Fibroblast of upper back skin (primary cell): ENCODE results near the gene MYDGF.

Experiments used
- DNase-seq: peaks from one replicate; pipeline ENCODE4 v3.0.0-alpha.2; 2013

The MYDGF gene

DNA sequence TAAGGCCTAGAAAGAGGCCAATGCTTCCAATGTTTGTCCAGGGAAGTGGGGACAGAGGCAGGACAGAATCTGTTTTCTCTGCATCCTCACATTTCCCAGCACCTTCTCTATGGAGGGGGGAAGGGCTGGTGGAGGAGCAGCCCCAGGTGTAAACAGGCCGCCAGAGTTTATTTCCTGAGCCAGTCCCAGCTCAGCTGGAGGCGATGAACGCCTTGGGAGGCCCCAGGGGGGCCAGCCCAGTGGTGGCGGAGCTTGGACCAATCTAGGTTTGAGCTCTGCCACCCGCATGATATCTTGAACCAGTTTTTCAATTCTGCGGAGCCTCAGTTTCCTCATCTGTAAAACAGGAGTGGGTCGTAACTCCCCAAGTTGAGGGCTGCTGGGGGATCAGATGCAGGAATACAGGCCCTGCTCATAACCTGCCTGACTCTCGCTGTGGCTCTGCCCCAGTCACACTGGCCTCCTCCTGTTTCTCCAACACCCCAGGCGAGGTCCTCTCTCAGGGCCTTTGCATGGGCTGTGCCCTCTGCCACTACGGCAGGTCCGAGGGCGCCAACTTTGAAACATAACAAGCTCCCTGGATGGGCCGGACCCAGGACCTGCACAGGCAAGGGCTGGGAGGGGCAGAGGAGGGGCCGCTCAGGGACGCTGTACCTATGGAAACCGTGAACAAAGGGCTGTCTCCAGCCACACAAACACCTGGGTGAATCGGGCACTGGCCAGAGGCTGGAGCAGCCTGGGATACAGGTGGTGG lies 29.7 kb downstream of the MYDGF start:
- DNase-seq, result no peak

DNA sequence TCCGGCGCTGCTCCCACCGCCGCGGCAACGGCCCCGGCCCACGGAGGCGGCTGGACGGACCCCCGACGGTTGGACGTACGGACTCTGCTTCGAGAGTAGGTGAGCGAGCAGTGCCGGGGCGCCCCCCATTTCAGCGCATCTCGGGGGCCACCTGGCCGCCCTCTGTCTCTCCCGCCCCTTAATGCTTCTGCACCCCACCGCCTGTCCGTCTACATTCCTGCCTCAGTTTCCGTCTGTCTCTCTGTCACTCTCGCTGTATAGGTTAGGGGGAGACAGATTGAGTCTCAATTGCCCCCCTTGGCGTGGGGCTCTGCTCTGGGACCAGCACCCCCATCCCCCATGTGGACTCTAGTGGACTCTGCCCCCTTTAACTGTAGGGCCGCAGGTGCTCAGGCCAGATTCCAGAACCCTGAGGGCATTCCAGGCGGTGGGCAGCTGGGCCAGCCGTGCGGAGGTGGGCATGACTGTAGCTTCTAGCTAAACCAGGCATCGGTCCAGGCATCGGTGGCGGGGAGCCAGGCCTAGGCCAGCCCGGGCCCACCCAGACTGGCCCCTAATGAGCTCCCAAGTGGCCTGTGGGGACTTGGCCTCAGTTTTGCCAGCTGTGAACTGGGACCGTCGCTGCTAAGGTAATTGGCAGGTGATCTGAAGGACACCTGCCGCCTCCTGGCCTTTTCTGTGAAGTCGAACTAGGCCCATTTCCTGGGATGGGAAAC lies 30.5 kb downstream of the MYDGF start:
- no peak for DNase-seq

DNA sequence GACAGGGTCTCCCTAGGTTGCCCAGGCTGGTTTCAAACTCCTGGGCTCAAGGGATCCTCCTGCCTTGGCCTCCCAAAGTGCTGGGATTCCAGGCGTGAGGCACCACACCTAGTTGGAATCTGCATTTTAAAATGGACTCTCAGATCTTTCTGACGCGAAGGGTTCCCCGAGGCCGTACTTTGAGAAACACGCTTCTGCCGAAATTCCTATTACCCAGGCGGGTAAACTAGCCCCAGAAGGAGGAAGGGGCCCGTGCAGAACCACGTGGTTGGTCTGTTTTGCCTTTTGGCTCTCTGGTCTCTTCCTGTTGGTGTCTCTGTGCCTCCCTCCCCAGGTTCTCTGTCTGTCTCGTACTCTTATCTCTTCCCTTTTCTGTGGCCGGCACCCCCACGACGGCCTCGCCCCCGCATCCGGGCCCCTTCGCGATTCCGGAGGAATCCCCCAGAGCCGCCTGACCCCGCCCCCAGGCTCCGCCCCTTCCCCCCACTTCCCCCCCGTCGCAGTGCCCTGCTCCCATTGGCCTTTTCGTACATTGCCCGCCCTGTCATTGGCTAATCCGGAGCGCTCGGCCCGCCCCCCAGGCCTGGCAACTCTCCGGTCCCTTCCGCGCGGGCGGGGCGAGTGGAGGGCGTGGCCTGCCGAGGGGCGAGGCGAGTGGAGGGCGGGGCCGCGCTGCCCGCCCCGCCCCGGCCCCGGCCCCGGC lies 31.2 kb downstream of the MYDGF start, which contains the start of gene TNFAIP8L1:
Gene TNFAIP8L1 (plus strand): TSS at position 689 of the 703 bp plus-strand sequence. CDS start 12,354 bp downstream, outside the sequence.
- peak; percentile 95 for DNase-seq

DNA sequence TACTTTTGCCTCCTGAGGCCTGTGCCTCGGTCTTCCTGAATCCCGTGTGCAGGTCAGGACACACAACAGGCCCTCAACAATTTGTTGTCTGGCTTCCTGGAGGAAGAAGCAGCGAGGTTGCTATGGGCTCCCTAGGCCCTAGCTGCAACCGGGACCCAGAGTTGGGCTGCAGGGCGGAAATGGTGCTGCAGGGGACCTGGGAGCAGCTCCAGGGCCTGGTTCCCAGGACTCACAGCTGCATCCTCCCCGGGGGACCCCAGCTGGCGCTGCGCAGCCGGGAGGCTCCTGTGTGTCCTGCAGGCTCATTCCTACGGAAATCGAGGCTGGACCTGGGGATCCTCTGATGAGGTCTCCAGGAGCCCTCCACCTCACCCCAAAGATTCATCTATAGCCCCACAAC lies 31.8 kb downstream of the MYDGF start:
- no peak for DNase-seq

GRCh38 chr19:4636761-4637160 lies 33.4 kb downstream of the MYDGF start:
- no peak for DNase-seq

DNA sequence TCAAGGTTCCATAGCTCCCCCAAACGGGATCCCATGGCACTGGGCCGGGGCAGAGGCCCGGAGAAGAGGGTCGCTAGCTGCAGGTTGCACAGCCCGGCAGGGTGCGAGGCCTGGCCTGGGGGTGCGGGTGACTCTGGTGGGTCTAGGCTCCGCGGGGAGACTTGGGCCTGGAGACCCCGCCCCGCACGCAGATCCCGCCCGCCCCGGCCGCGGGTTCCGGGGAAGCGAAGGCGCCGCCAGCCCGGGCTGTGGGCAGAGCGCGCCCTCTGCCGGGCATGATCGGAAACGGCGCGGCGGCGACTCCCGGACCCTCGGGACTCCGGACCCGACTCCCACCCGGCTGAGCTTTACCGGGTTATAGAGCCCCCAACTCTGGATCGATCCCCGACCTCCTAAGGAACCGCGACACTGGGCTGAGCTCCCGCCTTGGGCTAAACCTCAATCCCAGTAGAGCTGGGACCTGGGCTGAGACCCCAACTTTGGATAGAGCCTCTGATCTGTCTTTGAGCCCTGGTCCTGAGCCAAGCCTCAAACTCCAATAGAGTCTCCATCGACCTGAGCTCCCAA lies 33.9 kb downstream of the MYDGF start:
- DNase-seq, result peak; percentile 57

DNA sequence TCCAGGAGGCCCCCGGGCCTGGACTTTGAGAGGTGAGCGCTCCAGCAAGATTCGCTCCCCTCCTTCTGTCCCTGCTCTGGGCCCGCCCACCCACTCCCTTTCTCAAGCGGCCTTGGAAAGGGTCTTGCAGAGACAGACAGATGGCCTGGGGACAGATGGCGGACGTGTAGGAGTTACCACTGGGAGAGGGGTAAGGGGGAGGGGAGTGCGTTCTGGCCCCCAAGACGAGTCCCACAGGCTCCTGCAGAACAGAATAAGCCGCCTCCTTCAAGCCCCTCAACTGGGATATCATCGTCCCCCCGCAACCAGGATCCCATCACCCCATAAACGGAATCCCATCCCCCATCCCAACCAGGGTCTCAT lies 34.4 kb downstream of the MYDGF start:
- no peak for DNase-seq

DNA sequence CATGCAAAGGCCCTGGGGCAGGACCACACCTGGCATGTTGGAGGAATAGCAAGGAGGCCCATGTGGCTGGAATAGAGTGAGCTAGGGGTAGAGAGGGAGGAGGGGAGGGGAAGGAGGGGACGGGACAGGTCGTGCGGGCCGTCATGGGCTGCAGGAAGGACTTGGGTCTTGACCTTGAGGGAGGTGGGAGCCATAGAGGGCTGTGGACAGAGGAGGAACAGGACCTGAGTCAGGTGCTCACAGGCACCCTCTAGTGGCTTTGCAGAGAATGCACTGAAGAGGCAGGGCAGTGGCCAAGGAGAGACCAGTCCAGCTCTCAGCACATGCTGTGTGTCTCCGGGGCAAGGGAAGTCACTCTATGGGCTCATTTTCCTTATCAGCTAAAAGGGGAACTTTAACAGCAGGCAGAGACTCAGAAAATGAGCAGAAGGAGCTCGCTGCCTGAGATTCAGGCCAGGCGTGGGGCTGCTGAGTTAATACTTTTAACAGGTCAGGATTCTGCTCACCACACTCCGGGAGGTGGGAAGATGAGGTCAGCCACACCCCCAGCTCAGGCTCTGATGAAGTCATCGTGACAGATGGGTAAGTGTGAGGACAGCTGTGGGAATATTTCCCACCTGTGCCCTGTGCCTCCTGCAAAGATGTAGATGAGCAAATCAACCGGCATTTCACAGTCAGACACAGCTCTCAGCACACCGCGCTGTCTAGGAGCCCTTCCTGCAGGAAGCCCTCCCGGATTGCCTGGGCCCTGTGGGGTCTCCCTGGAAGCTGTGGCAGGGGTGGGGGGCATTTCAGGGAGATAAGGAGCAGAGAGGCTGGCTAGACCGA lies 36.8 kb downstream of the MYDGF start:
- peak; percentile 76 for DNase-seq

- DNase-seq, result no peak
Measured at GRCh38 chr19:4624733-4625362, 45.3 kb downstream of the MYDGF start.

DNA sequence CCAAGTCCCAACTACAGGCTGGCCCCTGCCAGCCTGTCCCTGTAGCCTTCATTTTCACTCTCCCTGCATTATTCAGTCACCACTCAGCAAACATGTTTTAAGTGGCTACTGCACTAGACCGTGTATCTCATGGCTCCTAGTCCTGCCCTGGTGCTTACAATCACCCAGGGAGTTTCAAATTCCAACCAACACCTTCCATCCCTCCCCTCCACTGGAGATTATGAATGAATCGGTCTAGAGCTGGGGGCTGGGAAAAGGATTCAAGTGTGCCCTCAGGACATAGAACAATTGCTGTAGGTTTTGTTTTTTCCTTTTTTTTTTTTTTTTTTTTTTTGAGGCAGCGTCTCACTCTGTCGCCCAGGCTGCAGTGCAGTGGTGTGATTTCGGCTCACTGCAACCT lies 45.8 kb downstream of the MYDGF start:
- no peak for DNase-seq

DNA sequence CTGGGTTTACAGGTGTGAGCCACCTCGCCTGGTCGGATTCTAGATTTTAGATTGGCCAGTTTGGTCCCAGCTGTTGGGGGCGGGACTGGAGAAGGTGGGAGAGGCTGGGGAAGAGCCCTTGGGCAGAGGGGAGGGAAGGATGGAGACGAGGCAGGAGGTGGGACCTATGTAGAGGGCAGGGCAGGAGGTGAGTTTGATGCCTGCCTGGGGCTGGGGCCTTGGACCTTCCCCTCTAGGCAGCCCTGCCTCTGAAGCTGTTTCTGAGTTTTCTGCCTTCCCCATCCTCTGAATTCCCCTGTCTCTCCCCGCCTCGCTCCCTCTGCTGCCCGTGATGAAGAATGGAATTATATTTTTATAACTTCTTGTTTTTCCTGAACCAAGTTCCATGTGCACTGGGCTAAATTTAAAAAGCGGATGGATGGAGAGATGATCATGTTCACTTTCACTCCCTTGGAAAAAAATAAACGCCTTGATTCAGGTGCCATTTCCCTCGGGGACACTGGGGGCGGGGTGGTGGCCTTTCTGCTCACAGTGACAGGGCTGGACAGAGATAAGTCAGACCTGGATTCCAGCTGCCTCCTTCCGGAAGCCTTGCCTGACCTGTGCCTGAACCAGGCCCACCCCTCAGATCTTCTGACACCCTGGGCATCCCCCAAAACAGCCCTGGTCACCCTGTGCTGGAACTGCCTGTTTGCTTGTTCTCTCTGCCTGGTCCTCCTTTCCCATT lies 47.3 kb downstream of the MYDGF start:
- no peak for DNase-seq

- DNase-seq, result no peak
Measured at GRCh38 chr19:4620675-4621074, 49.5 kb downstream of the MYDGF start.

DNA sequence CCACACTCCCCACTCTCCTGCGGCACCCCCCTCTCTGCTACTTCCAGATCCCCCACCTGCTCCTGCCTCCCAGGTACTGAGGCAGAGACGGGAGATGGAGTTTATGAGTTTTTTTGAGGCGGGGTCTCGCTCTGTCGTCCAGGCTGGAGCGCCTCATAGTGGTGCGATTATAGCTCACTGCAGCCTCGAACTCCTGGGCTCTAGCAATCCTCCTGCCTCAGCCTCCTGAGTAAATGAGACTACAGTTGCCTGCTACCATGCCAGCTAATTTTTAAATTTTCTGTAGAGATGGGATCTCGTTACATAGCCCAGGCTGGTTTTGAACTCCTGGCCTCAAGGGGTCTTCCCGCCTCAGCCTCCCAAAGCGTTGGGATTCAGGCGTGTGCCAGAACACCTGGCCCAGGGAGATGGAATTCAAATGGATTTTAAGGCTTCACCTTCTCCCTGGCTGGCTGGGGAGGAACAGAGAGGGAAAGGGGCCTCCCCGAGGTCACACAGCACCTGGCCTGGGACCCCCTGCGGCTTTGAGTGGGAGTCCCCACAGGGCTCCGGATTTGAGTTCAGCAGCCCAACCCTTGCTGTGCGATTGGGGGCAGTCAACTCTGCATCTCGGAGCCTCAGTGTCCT lies 50.4 kb downstream of the MYDGF start:
- no peak for DNase-seq

DNA sequence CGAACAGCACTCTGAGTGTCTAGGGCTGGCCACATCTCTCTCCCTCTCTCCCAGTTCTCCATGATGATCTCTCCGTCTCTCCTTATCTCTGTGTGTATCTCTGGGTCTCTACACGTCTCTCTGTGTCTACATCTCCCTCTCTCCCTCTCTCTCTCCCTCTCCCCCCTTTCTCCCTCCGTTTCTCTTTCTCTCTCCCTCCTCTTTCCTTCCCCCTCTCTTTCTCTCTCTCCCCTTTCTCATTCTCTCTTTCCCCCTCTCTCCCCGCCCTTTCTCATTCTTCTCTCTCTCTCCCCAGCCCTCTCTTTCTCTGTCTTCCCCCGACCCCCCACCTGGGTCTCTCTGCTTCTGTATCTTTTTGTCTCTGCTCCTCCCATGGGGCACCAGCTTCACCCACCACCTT lies 52.1 kb downstream of the MYDGF start:
- no peak for DNase-seq

DNA sequence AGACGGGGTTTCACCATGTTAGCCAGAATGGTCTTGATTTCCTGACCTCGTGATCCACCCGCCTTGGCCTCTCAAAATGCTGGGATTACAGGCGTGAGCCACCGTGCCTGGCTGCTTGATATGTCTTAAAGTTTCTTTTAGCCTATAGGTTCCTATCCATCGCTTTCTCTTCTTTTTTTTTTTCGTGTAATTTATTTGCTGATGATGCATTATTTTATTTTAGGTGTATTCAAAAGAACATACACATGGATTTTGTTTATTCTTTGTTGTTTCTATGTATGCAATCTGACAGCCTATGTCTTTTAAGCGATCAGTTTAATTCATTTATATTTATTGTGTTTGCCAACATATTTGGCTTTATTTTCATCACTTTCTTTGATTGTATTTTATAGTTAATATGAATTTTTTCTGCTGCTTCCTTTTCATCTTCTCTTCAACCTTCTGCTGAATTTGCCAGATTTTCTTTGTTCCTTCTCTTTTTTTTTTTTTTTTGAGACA lies 56.8 kb downstream of the MYDGF start:
- DNase-seq, result no peak

DNA sequence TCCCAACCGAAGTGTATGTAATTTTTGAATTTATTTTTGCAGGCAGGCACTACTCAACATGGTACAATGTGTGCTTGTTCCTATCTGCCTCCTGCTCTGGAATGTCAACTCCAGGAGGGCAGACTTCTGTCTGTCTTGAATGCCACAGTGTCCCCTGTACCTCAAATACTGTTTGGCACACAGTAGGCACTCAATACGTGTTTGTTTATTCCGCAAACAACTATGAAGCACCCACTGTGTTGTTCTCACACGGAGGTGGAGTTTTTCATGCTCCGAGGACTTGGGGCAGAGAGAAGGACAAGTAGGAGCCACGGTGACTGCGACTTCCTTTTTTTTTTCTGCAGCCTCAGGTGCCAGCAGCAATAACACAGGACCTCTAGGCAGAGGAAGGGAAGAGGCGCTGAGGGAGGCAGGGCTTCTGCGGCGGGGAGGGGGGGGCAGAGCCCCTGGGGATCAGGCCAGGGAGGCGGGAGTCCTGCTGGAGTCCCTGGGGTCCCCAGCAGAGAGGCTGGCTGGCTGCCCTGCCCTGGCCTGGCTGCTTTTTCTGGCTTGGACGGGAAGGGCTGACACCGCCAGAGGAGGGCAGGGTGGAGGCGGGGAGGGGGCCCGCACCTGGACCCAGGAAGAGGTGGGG lies 60.1 kb downstream of the MYDGF start:
- DNase-seq, result no peak
